Stomach (tissue), 9 donors: ENCODE results near the gene RSKR. TPM values are rescaled to one million over a fixed set of nuclear protein-coding genes. Genes with fewer than 3 reads are reported as not detected.

Experiments
- DNase-seq, 2 donors: peaks; one replicate each; pipeline versions ENCODE4 v3.0.0 to v3.0.0-alpha.2; 2013 to 2019
- H3K27ac ChIP-seq, 5 donors: fragments of 200-600 bp in 4 of 5; sonication (generic) in 4 of 5; one replicate each; pipeline ENCODE4 v1.5.1; 2013 to 2019; ENCODE audit warnings: mild to moderate bottlenecking in 1 of 5, moderate library complexity in 1 of 5
- H3K27me3 ChIP-seq, 3 donors: fragments of 200-600 bp; sonication (generic); one replicate each; pipeline ENCODE4 v1.5.1; 2017 to 2019; ENCODE audit warnings: mixed run types in 1 of 3
- H3K36me3 ChIP-seq, 4 donors: fragments of 200-600 bp; sonication (generic); 1 replicate in 3 of 4; 2 replicates in 1 of 4; pipeline ENCODE4 v1.5.1; 2016 to 2019
- H3K4me1 ChIP-seq, 4 donors: fragments of 200-600 bp; sonication (generic); one replicate each; pipeline ENCODE4 v1.5.1; 2016 to 2019
- H3K4me3 ChIP-seq, 4 donors: fragments of 200-600 bp; sonication (generic) in 3 of 4; one replicate each; pipeline ENCODE4 v1.5.1; 2016 to 2019; ENCODE audit warnings: mild to moderate bottlenecking in 1 of 4
- H3K9me3 ChIP-seq, 4 donors: fragments of 200-600 bp; sonication (generic); one replicate each; pipeline ENCODE4 v1.5.1; 2016 to 2019
- CTCF ChIP-seq, 7 experiments: fragments of 450-650 bp in 4 of 7; fragments of 200-600 bp in 3 of 7; sonication (generic) in 3 of 7; IDR thresholded peaks; one replicate each; pipeline ENCODE4 v1.5.1; 2016 to 2019; ENCODE audit warnings: antibody characterized with exemption in 7 of 7, control low read depth in 2 of 7, mild to moderate bottlenecking in 1 of 7
- EP300 ChIP-seq: sonication (generic); formaldehyde crosslinking; IDR thresholded peaks from one replicate; pipeline ENCODE4 v1.6.1; 2017; ENCODE audit warnings: antibody characterized with exemption
- POLR2A ChIP-seq, 4 donors: fragments of 450-650 bp; IDR thresholded peaks; one replicate each; pipeline ENCODE4 v1.6.1; 2016; ENCODE audit warnings: antibody characterized with exemption in 4 of 4, control low read depth in 2 of 4, mild to moderate bottlenecking in 1 of 4, moderate library complexity in 1 of 4
- POLR2AphosphoS5 ChIP-seq, 3 donors: sonication (generic); formaldehyde crosslinking; IDR thresholded peaks; one replicate each; pipeline ENCODE4 v1.6.1; 2016; ENCODE audit warnings: antibody characterized with exemption in 3 of 3
- WGBS, 5 donors: extraction: QIAGEN DNeasy Blood & Tissue Kit in 3 of 5; methylation state at CpG; one replicate each; pipeline versions ENCODE4 v1.1.5 to v1.1.7; 2013 to 2018; 5-methylcytosine and 5-hydroxymethylcytosine counted together
- intact Hi-C: fragments of 100-400 bp; cut with DNase I; formaldehyde crosslinking; loops from one replicate; pipeline ENCODE4 v1.15.1; 2023; ENCODE audit warnings: low total_unique reads
- polyA plus RNA-seq, 3 donors: library from polyadenylated mRNA; stranded (reverse); fragments of 200-250 nt; gene quantifications; one replicate each; pipeline ENCODE4 v1.2.3, GENCODE V29; 2013
- total RNA-seq, 5 donors: library from RNA; depleted of rRNA; stranded (reverse); fragments of >200 nt; gene quantifications; one replicate each; pipeline versions ENCODE4 v1.1.0 to v1.2.3, GENCODE V29; 2014 to 2016
- donor health status: healthy with polysubstance abuse.
- donor health status: Bipolar disorder and iron deficiency.
- donor health status: healthy.

RSKR gene
- total and polyA plus RNA-seq, 8 donors = 0.31 to 36.2 (median 9.5) TPM

- Histone ChIP-seq H3K9me3 (no peaks in the 10 kb centered on the region), H3K27ac (peak within 1 kb of the TSS; percentile 93 to 97 (median 94)), H3K4me3 (peak within 1 kb of the TSS; percentile 87 to 99 (median 90)), H3K4me1 (peaks cover 25 to 50% (median 49%) of the 10 kb centered on the region in 4 donors), H3K27me3 (no peaks in the 10 kb centered on the region), H3K36me3 (peaks cover 44 to 57% (median 54%) of the 10 kb centered on the region in 4 donors)
- peak; percentile 97 to 99 for DNase-seq
- TF ChIP-seq EP300 = no peak
- peak; percentile 88 to 94 (median 90) for TF ChIP-seq POLR2AphosphoS5 (IDR thresholded peaks at IDR 0.05)
- TF ChIP-seq POLR2A (IDR thresholded peaks at IDR 0.05) = peak in 2 of 4 donors; percentile 17 to 50
- TF ChIP-seq CTCF (IDR thresholded peaks at IDR 0.05) = no peak
- 0 to 1% (median 1%) methylated on average over 28 to 87 of the region's 89 CpGs for WGBS, 5 donors
- intact Hi-C loops = no loop called here
Measured at GRCh38 chr17:28644787-28645575, 31.0 kb upstream of the RSKR start, which contains the start of gene BLTP2. TSS of gene BLTP2 (minus strand) at chr17:28645158. CDS start at chr17:28645056, 102 bp downstream.

GRCh38 chr17:28643983-28644786, 30.2 kb upstream of the RSKR start:
- Histone ChIP-seq H3K4me3 (peak overlapping the region; percentile 87 to 99 (median 90)), H3K27me3 (no peaks in the 10 kb centered on the region), H3K36me3 (peaks cover 49 to 59% (median 58%) of the 10 kb centered on the region in 4 donors), H3K4me1 (peaks cover 25 to 50% (median 49%) of the 10 kb centered on the region in 4 donors), H3K9me3 (no peaks in the 10 kb centered on the region), H3K27ac (peak overlapping the region; percentile 93 to 97 (median 94))
- TF ChIP-seq POLR2A (IDR thresholded peaks at IDR 0.05) = no peak
- peak in 5 of 7 experiments; percentile 34 to 53 (median 49) for TF ChIP-seq CTCF (IDR thresholded peaks at IDR 0.05)
- TF ChIP-seq POLR2AphosphoS5 (IDR thresholded peaks at IDR 0.05) = peak in 1 of 3 donors; percentile 3
- DNase-seq = peak; percentile 59 to 76
- WGBS, 5 donors = 0 to 1% (median 0%) methylated on average over 18 of the region's 18 CpGs
- intact Hi-C loops = no loop called here

- WGBS, 5 donors = 89 to 100% (median 94%) methylated on average over 2 of the region's 2 CpGs
- intact Hi-C loops = no loop called here
- H3K9me3 ChIP-seq = no peaks in the 10 kb centered on the region
- H3K36me3 ChIP-seq = peaks cover 64 to 69% (median 67%) of the 10 kb centered on the region in 4 donors
- no peak for TF ChIP-seq EP300
- TF ChIP-seq POLR2A (IDR thresholded peaks at IDR 0.05) = no peak
- H3K27ac ChIP-seq = no peak overlapping the region
- H3K27me3 ChIP-seq = no peaks in the 10 kb centered on the region
- peaks cover 18 to 41% (median 40%) of the 10 kb centered on the region in 4 donors for H3K4me1 ChIP-seq
- no peak overlapping the region for H3K4me3 ChIP-seq
- no peak for DNase-seq
Measured at GRCh38 chr17:28641579-28641978, 27.6 kb upstream of the RSKR start.

GRCh38 chr17:28635506-28635905, 21.5 kb upstream of the RSKR start:
- H3K4me3 ChIP-seq = no peak overlapping the region
- H3K27me3 ChIP-seq = no peaks in the 10 kb centered on the region
- no peak for TF ChIP-seq POLR2A (IDR thresholded peaks at IDR 0.05)
- TF ChIP-seq CTCF (IDR thresholded peaks at IDR 0.05) = no peak
- TF ChIP-seq POLR2AphosphoS5 (IDR thresholded peaks at IDR 0.05) = no peak
- TF ChIP-seq EP300 = no peak
- no peak for DNase-seq
- H3K27ac ChIP-seq = no peak overlapping the region
- WGBS, 5 donors = 93 to 100% (median 97%) methylated on average over 1 of the region's 1 CpG
- H3K9me3 ChIP-seq = no peaks in the 10 kb centered on the region
- intact Hi-C loops = no loop called here
- peaks cover 0 to 4% (median 0%) of the 10 kb centered on the region in 4 donors for H3K4me1 ChIP-seq
- peaks cover 96 to 100% (median 100%) of the 10 kb centered on the region in 4 donors for H3K36me3 ChIP-seq
